PC-3 (cell line): ENCODE results near the gene RASD2. TPM values are rescaled to one million over a fixed set of nuclear protein-coding genes. Genes with fewer than 3 reads are reported as not detected.
"Not testable (repeated sequence)": the region's sequence is repeated elsewhere in the genome, so short reads cannot be mapped to it uniquely, and the experiment has no call there.

Source experiments
- ATAC-seq: fragments of 200-7000 bp; cut with Tn5 transposase; 2 replicates; pipeline ENCODE4 v1.9.1; 2020; ENCODE audit warnings: mild to moderate bottlenecking, moderate library complexity
- BruUV-seq: library from RNA; stranded (reverse); fragments of 400-500 nt; replicated peaks from 2 replicates; lab custom pipeline; 2021; lab: Mats Ljungman, UMichigan
- CTCF ChIA-PET: fragments of 300-600 bp; sonication (Branson Sonifier 250); formaldehyde crosslinking; loops from one replicate; lab custom pipeline; 2022; ENCODE audit warnings: antibody characterized with exemption; lab: Charles Lee
- POLR2A ChIA-PET: fragments of 300-600 bp; sonication (Branson Sonifier 250); formaldehyde crosslinking; loops from one replicate; lab custom pipeline; 2022; ENCODE audit warnings: antibody characterized with exemption; ENCODE audit not compliant: unreplicated experiment; lab: Charles Lee
- DNase-seq: peaks from one replicate; pipeline ENCODE4 v3.0.0-alpha.2; 2015
- H2AFZ ChIP-seq: fragments of 300-600 bp; sonication (generic); 2 replicates; pipeline ENCODE4 v1.6.0; 2016; ENCODE audit warnings: antibody characterized with exemption, low read length
- H3F3A ChIP-seq: fragments of 300-600 bp; sonication (generic); one replicate; pipeline ENCODE4 v1.6.0; 2017; ENCODE audit warnings: antibody characterized with exemption, low read length, control low read depth, mild to moderate bottlenecking; ENCODE audit not compliant: unreplicated experiment
- H3K27ac ChIP-seq: fragments of 300-600 bp; sonication (generic); 2 replicates; pipeline ENCODE4 v1.5.1; 2016; ENCODE audit warnings: mild to moderate bottlenecking, low read length
- H3K27me3 ChIP-seq: fragments of 300-600 bp; sonication (generic); 2 replicates; pipeline ENCODE4 v1.6.1; 2016; ENCODE audit warnings: low read length, mixed read lengths
- H3K36me3 ChIP-seq: fragments of 300-600 bp; sonication (generic); 2 replicates; pipeline ENCODE4 v1.6.1; 2016; ENCODE audit warnings: low read depth, mixed run types, low read length, mixed read lengths
- H3K4me1 ChIP-seq: fragments of 300-600 bp; sonication (generic); 2 replicates; pipeline ENCODE4 v1.5.1; 2016; ENCODE audit warnings: low read length; ENCODE audit not compliant: insufficient read depth
- H3K4me2 ChIP-seq: fragments of 300-600 bp; sonication (generic); 2 replicates; pipeline ENCODE4 v1.6.0; 2016; ENCODE audit warnings: low read length
- H3K4me3 ChIP-seq: fragments of 300-600 bp; sonication (generic); 2 replicates; pipeline ENCODE4 v1.5.1; 2016; ENCODE audit warnings: mild to moderate bottlenecking, low read length, mixed read lengths
- H3K79me2 ChIP-seq: fragments of 300-600 bp; sonication (generic); 2 replicates; pipeline ENCODE4 v1.6.1; 2017; ENCODE audit warnings: low read length, mixed read lengths
- H3K9ac ChIP-seq: fragments of 300-600 bp; sonication (generic); 2 replicates; pipeline ENCODE4 v1.6.0; 2016; ENCODE audit warnings: mild to moderate bottlenecking, low read length
- H3K9me2 ChIP-seq: fragments of 300-600 bp; sonication (generic); replicated peaks from 2 replicates; pipeline ENCODE4 v1.6.1; 2016; ENCODE audit warnings: mixed run types, low read length, mixed read lengths
- H3K9me3 ChIP-seq: fragments of 300-600 bp; sonication (generic); 2 replicates; pipeline ENCODE4 v1.6.1; 2016; ENCODE audit warnings: low read length, mixed read lengths
- H4K20me1 ChIP-seq: fragments of 300-600 bp; sonication (generic); 2 replicates; pipeline ENCODE4 v1.6.1; 2016; ENCODE audit warnings: low read length, mixed read lengths
- CTCF ChIP-seq: fragments of 300-600 bp; sonication (generic); conservative IDR thresholded peaks from 2 replicates; pipeline ENCODE4 v1.5.1; 2017; ENCODE audit warnings: antibody characterized with exemption, low read depth, mild to moderate bottlenecking, low read length
- EZH2 ChIP-seq: fragments of 300-600 bp; sonication (generic); IDR thresholded peaks from one replicate; pipeline ENCODE4 v1.6.1; 2017; ENCODE audit warnings: antibody characterized with exemption, mild to moderate bottlenecking, low read length; ENCODE audit not compliant: unreplicated experiment
- EZH2phosphoT487 ChIP-seq: fragments of 300-600 bp; sonication (generic); IDR thresholded peaks from 2 replicates; pipeline ENCODE4 v1.6.1; 2018; ENCODE audit warnings: mild to moderate bottlenecking, antibody characterized with exemption, low read length, borderline replicate concordance
- intact Hi-C: fragments of 100-400 bp; cut with micrococcal nuclease; formaldehyde crosslinking; loops from 2 replicates; pipeline ENCODE4 v1.9.0; 2023
- total RNA-seq: library from RNA; depleted of rRNA; stranded (reverse); fragments of >200 nt; gene quantifications from 2 replicates; pipeline ENCODE4 v1.2.3, GENCODE V29; 2014

Gene RASD2
- total RNA-seq, 1 experiment from 2014 or later, result 0.07 TPM

- intact Hi-C loops, result no loop called here
- Histone ChIP-seq H3K4me1 (peaks cover 24% of the 10 kb centered on the region), H3K27ac (peak overlapping the region; percentile 42), H3K9ac (no peak overlapping the region), H3F3A (no peaks in the 10 kb centered on the region), H3K27me3 (no peaks in the 10 kb centered on the region), H3K79me2 (no peaks in the 10 kb centered on the region), H3K36me3 (no peaks in the 10 kb centered on the region), H3K9me2 (no peaks in the 10 kb centered on the region), H3K9me3 (no peaks in the 10 kb centered on the region), H3K4me2 (peak overlapping the region; percentile 57), H3K4me3 (no peak overlapping the region), H4K20me1 (no peaks in the 10 kb centered on the region), H2AFZ (peak overlapping the region; percentile 71)
- BruUV-seq, result no TSS peak
- ATAC-seq (peak; percentile 62), DNase-seq (peak; percentile 64)
- ChIA-PET CTCF (no interaction called here), POLR2A (no interaction called here)
- TF ChIP-seq EZH2 (no peak), EZH2phosphoT487 (no peak)
These were observed 34.4 kb upstream of the RASD2 start for GRCh38 chr22:35506259-35506570.

- POLR2A ChIA-PET, H3K36me3 ChIP-seq, BruUV-seq, H2AFZ ChIP-seq, H3K27ac ChIP-seq, H3F3A ChIP-seq, H4K20me1 ChIP-seq, H3K9ac ChIP-seq, H3K9me3 ChIP-seq, CTCF ChIA-PET, H3K4me3 ChIP-seq, DNase-seq, H3K79me2 ChIP-seq, ATAC-seq, intact Hi-C loops, H3K27me3 ChIP-seq, H3K9me2 ChIP-seq, H3K4me2 ChIP-seq: not testable (repeated sequence)
- H3K4me1 ChIP-seq, result peaks cover 24% of the 10 kb centered on the region
These were observed 32.8 kb upstream of the RASD2 start for GRCh38 chr22:35507851-35508250.

GRCh38 chr22:35509451-35509850, 31.2 kb upstream of the RASD2 start:
- intact Hi-C loops, result no loop called here
- TF ChIP-seq EZH2phosphoT487 (no peak), CTCF (no peak), EZH2 (no peak)
- no peak for DNase-seq

GRCh38 chr22:35509960-35510359, 30.7 kb upstream of the RASD2 start:
- POLR2A ChIA-PET, result no interaction called here
- no peaks in the 10 kb centered on the region for H3K79me2 ChIP-seq
- ATAC-seq (no peak), DNase-seq (no peak)
- no peak overlapping the region for H2AFZ ChIP-seq
- H3K36me3 ChIP-seq, result no peaks in the 10 kb centered on the region
- no peaks in the 10 kb centered on the region for H4K20me1 ChIP-seq
- no peak overlapping the region for H3K4me2 ChIP-seq
- intact Hi-C loops, result no loop called here
- no peaks in the 10 kb centered on the region for H3K27me3 ChIP-seq
- H3K4me3 ChIP-seq, result no peak overlapping the region
- H3K27ac ChIP-seq, result no peak overlapping the region
- H3K9ac ChIP-seq, result no peak overlapping the region
- no peak for TF ChIP-seq CTCF
- TF ChIP-seq EZH2phosphoT487, result no peak
- no peak for TF ChIP-seq EZH2
- CTCF ChIA-PET, result no interaction called here
- no peaks in the 10 kb centered on the region for H3K9me2 ChIP-seq
- peaks cover 24% of the 10 kb centered on the region for H3K4me1 ChIP-seq
- H3K9me3 ChIP-seq, result no peaks in the 10 kb centered on the region
- BruUV-seq, result no TSS peak
- H3F3A ChIP-seq, result no peaks in the 10 kb centered on the region

More at GRCh38 chr22:35509451-35509850, 31.2 kb upstream of the RASD2 start:
- Histone ChIP-seq H3F3A (no peaks in the 10 kb centered on the region), H3K4me2 (no peak overlapping the region), H3K9me3 (no peaks in the 10 kb centered on the region), H3K4me3 (no peak overlapping the region), H3K4me1 (peaks cover 24% of the 10 kb centered on the region), H3K36me3 (no peaks in the 10 kb centered on the region), H3K9me2 (no peaks in the 10 kb centered on the region), H2AFZ (no peak overlapping the region), H3K27me3 (no peaks in the 10 kb centered on the region), H4K20me1 (no peaks in the 10 kb centered on the region), H3K9ac (no peak overlapping the region), H3K79me2 (no peaks in the 10 kb centered on the region), H3K27ac (no peak overlapping the region)
- no TSS peak for BruUV-seq
- ChIA-PET POLR2A (no interaction called here), CTCF (no interaction called here)
- no peak for ATAC-seq
